ENCODE results near the gene TAS2R40. TPM values are rescaled to one million over a fixed set of nuclear protein-coding genes. Genes with fewer than 3 reads are reported as not detected.

TAS2R40 gene
- total RNA-seq, 4 donors from 2014 or later: not detected

- peak; percentile 27 for ATAC-seq (ENCODE audit: low FRiP score)
Observed at GRCh38 chr7:143222782-143223181, 945 bp downstream of the TAS2R40 start.

GRCh38 chr7:143223784-143224183 lies 1.9 kb downstream of the TAS2R40 start:
- DNase-seq (ENCODE audit: low spot score) (no peak), ATAC-seq (ENCODE audit: low FRiP score) (no peak)
- TF ChIP-seq CTCF (IDR thresholded peaks at IDR 0.05): no peak

More at GRCh38 chr7:143222782-143223181, 945 bp downstream of the TAS2R40 start:
- no peak for DNase-seq (ENCODE audit: low spot score)
- TF ChIP-seq CTCF (IDR thresholded peaks at IDR 0.05): no peak

- ATAC-seq (ENCODE audit: low FRiP score): no peak
- no peak for DNase-seq (ENCODE audit: low spot score)
- no peak for TF ChIP-seq CTCF (IDR thresholded peaks at IDR 0.05)
Observed at GRCh38 chr7:143225047-143225446, 3.2 kb downstream of the TAS2R40 start.

- ATAC-seq (ENCODE audit: low FRiP score): no peak
- DNase-seq (ENCODE audit: low spot score): no peak
- TF ChIP-seq CTCF (IDR thresholded peaks at IDR 0.05): no peak
Observed at GRCh38 chr7:143227806-143228205, 6.0 kb downstream of the TAS2R40 start.

GRCh38 chr7:143229054-143229790 lies 7.4 kb downstream of the TAS2R40 start:
- DNase-seq (ENCODE audit: low spot score) (no peak), ATAC-seq (ENCODE audit: low FRiP score) (no peak)
- no peak for TF ChIP-seq CTCF (IDR thresholded peaks at IDR 0.05)

- no peak for ATAC-seq (ENCODE audit: low FRiP score)
- TF ChIP-seq CTCF (IDR thresholded peaks at IDR 0.05): no peak
- DNase-seq (ENCODE audit: low spot score): no peak
Observed at GRCh38 chr7:143230602-143231457, 9.0 kb downstream of the TAS2R40 start.
